GM12891 (cell line): ENCODE results near the gene GHR.

ENCODE experiments used
- PAX5 ChIP-seq: IDR thresholded peaks from 2 replicates; pipeline ENCODE4 v1.6.1; 2011; ENCODE audit warnings: low read length, moderate library complexity, mild to moderate bottlenecking; ENCODE audit not compliant: insufficient read depth, severe bottlenecking
- POLR2A ChIP-seq: IDR thresholded peaks from 2 replicates; pipeline ENCODE4 v1.6.1; 2011; ENCODE audit warnings: low read depth, low read length, control low read depth
- POLR2AphosphoS5 ChIP-seq: IDR thresholded peaks from 2 replicates; pipeline ENCODE4 v1.6.1; 2011; ENCODE audit warnings: low read depth, low read length, control low read depth
- TAF1 ChIP-seq: IDR thresholded peaks from 2 replicates; pipeline ENCODE4 v1.6.1; 2011; ENCODE audit warnings: low read depth, low read length, control low read depth

- TF ChIP-seq POLR2A (no peak), PAX5 (no peak), POLR2AphosphoS5 (no peak), TAF1 (no peak)
These were observed 298.2 kb downstream of the GHR start for GRCh38 chr5:42721484-42721883.
